Effector memory CD8-positive, alpha-beta T cell (primary cell): ENCODE results near the gene POLR1H.
A peak's percentile ranks its signal among the peaks of the same experiment; 100 is the strongest.

Experiments used
- ATAC-seq: fragments of 150-1000 bp; cut with Tn5 transposase; replicated peaks from 2 replicates; pipeline ENCODE4 v1.10.0; 2021; ENCODE audit warnings: mild to moderate bottlenecking, moderate library complexity
- DNase-seq, 3 experiments: peaks; one replicate each; pipeline ENCODE4 v3.0.0; 2021
- H3K27ac Mint-ChIP-seq, 2 donors: one replicate each; pipeline ENCODE4 v1.8.0; 2022; ENCODE audit warnings: mild to moderate bottlenecking in 2 of 2, mixed read lengths in 2 of 2, moderate library complexity in 2 of 2
- H3K27me3 Mint-ChIP-seq, 2 donors: one replicate each; pipeline ENCODE4 v1.8.0; 2022; ENCODE audit warnings: mixed read lengths in 2 of 2
- H3K36me3 Mint-ChIP-seq: one replicate; pipeline ENCODE4 v1.8.0; 2022; ENCODE audit warnings: mild to moderate bottlenecking, moderate library complexity, mixed read lengths; ENCODE audit not compliant: insufficient read depth
- H3K4me1 Mint-ChIP-seq, 2 donors: one replicate each; pipeline ENCODE4 v1.8.0; 2022; ENCODE audit warnings: low read depth in 2 of 2, mixed read lengths in 2 of 2
- H3K4me3 Mint-ChIP-seq, 2 donors: one replicate each; pipeline ENCODE4 v1.8.0; 2022; ENCODE audit warnings: mild to moderate bottlenecking in 2 of 2, mixed read lengths in 2 of 2, moderate library complexity in 2 of 2
- H3K9me3 Mint-ChIP-seq, 2 donors: one replicate each; pipeline ENCODE4 v1.8.0; 2022; ENCODE audit warnings: mixed read lengths in 2 of 2

Gene POLR1H

DNA sequence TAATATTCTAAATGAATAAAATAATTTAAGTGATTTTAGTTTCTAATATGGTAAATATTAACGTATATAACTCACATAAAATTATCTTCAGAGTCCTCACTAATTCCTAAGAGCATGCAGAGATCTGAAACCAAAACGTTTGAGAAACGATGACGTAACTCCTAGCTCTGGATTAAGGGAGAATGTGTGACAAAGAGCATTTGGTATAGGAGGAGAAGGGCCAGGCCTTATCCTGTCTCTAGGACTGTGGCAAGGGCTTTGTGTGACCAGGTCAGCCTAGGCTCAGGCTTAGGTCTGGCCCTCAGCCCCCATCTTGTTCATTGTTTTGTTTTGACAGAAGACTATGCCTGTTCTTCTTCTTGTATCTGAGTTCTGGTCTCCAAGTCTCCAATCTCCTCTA lies 19.2 kb upstream of the POLR1H start:
- H3K9me3 Mint-ChIP-seq: no peaks in the 10 kb centered on the region
- H3K27me3 Mint-ChIP-seq: no peaks in the 10 kb centered on the region
- H3K4me1 Mint-ChIP-seq: peaks cover 0 to 10% of the 10 kb centered on the region in 2 donors
- H3K27ac Mint-ChIP-seq: no peak overlapping the region
- H3K4me3 Mint-ChIP-seq: no peak overlapping the region
- H3K36me3 Mint-ChIP-seq: no peaks in the 10 kb centered on the region
- no peak for ATAC-seq
- no peak for DNase-seq

DNA sequence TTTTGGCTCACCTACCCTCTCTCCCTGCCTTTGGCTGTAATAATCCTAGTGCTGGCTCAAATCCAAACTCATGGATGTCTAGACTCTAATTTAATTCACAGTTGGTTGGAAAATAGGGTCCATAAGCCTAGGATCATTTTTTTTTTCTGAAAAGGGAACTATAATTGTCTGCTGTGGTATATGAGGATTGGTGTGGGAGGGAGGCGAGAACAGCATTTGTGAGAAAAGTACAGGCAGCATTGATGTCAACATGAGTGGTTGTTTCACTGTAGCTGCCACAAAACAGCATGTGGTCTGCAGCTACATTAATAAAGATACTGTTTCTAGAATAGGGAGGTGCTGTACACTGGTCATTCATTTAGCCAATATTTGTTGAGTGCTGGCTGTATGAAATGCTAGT lies 18.6 kb upstream of the POLR1H start:
- no peaks in the 10 kb centered on the region for H3K27me3 Mint-ChIP-seq
- no peaks in the 10 kb centered on the region for H3K9me3 Mint-ChIP-seq
- H3K4me1 Mint-ChIP-seq: peaks cover 1 to 10% of the 10 kb centered on the region in 2 donors
- peaks cover 4% of the 10 kb centered on the region for H3K36me3 Mint-ChIP-seq
- DNase-seq (no peak), ATAC-seq (no peak)
- no peak overlapping the region for H3K4me3 Mint-ChIP-seq
- H3K27ac Mint-ChIP-seq: peak overlapping the region in 1 of 2 donors; percentile 5

DNA sequence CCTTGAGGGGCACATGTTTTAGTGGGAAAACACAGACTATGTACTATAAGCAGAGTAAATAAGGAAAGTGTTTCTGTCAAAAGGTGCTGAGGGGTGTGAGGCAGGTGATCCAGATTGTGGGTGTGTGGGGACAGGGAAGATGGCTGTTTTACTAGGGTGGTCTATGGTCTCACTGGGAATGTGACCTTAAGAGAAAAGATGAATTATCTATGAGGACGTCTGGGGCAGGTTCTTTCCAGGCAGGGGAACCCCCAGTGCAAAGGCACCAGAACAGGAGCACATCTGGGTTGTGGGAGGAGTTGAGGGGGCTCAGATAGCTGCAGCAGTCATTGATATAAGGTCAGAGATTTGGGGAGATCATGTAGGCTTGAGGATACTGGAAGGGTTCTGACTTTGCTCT lies 18.2 kb upstream of the POLR1H start:
- ATAC-seq (no peak), DNase-seq (no peak)
- peaks cover 4% of the 10 kb centered on the region for H3K36me3 Mint-ChIP-seq
- H3K27me3 Mint-ChIP-seq: no peaks in the 10 kb centered on the region
- H3K4me1 Mint-ChIP-seq: peaks cover 1 to 10% of the 10 kb centered on the region in 2 donors
- peak overlapping the region in 1 of 2 donors; percentile 5 for H3K27ac Mint-ChIP-seq
- no peaks in the 10 kb centered on the region for H3K9me3 Mint-ChIP-seq
- no peak overlapping the region for H3K4me3 Mint-ChIP-seq

DNA sequence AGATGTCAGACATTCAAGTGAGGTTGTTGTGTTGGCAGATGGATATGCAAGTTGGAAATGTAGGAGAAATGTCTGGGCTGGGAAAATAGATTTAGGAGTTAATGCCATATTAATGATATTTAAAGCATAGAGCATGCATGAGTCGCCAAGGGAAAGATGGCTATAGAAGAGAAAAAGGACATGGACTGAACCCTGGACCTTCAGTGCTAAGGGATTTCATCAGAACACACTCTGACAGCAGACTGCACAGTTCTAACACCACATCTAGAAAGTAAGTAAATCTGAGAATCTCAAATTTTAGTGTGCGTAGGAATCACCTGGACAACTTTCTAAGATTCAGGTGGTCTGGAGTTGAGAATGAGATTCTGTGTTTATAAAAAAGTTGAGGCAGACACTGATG lies 17.3 kb upstream of the POLR1H start:
- no peaks in the 10 kb centered on the region for H3K9me3 Mint-ChIP-seq
- peaks cover 1 to 10% of the 10 kb centered on the region in 2 donors for H3K4me1 Mint-ChIP-seq
- H3K27me3 Mint-ChIP-seq: no peaks in the 10 kb centered on the region
- DNase-seq: no peak
- H3K36me3 Mint-ChIP-seq: peaks cover 4% of the 10 kb centered on the region
- no peak overlapping the region for H3K27ac Mint-ChIP-seq
- ATAC-seq: no peak
- H3K4me3 Mint-ChIP-seq: no peak overlapping the region

DNA sequence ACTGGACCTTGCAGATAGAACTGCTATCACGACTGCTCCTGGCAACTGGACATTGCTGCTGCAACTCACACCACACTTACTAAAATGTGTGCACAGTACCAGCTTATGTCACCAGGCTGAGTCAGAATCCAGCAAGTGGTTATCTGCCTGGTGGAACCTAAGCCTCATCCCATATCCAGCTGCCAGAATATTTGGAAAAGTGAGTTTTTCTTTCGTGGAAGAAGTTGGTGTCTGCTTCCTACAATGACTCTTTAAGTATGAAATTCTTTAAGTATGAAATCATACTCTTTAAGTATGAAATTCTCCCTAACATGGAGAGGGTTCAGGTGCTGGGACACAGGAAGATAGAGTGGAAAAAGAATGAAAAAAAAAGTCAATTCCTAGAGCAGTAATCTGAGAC lies 16.4 kb upstream of the POLR1H start:
- Mint-ChIP-seq H3K27ac (no peak overlapping the region), H3K36me3 (peaks cover 4% of the 10 kb centered on the region), H3K27me3 (no peaks in the 10 kb centered on the region), H3K4me3 (no peak overlapping the region), H3K9me3 (no peaks in the 10 kb centered on the region), H3K4me1 (peaks cover 1 to 10% of the 10 kb centered on the region in 2 donors)
- DNase-seq (no peak), ATAC-seq (no peak)

DNA sequence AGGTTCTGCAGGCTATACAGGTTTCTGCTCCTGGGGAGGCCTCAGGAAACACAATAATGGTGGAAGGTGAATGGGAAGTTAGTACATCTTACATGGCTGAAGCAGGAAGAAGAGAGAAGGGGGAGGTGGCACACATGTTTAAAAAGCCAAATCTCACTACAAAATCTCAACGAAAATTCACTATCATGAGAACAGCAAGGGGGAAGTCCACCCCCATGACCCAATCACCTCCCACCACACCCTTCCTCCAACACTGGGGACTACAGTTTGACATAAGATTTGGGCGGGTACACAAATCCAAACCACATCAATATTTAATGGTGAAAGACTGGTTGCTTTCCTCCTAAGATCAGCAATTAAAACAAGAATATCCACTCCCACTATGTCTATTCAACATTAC lies 13.8 kb upstream of the POLR1H start:
- H3K4me1 Mint-ChIP-seq: peaks cover 5 to 9% of the 10 kb centered on the region in 2 donors
- H3K4me3 Mint-ChIP-seq: no peak overlapping the region
- H3K27me3 Mint-ChIP-seq: no peaks in the 10 kb centered on the region
- H3K9me3 Mint-ChIP-seq: no peaks in the 10 kb centered on the region
- DNase-seq (no peak), ATAC-seq (no peak)
- H3K27ac Mint-ChIP-seq: peak overlapping the region in 1 of 2 donors; percentile 20
- H3K36me3 Mint-ChIP-seq: peaks cover 4% of the 10 kb centered on the region

DNA sequence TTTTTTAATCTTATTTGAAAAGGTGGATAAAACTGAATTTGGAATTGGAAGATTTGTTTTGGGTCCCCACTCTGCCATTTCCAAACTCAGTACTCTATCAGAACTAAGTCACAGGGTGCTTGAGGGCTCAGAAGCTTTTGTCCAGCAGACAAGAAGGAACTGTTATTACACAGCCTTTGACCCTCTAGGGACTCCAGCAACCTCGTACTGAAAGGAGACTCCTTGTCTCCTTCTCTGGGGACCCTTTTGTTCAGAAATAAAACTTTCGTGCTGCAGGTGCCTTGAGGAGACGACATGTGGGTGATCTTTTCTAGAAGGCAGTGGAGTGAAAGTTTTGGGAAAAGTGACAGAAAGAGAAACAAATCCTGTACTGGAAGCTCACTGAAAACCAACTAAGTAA lies 7.4 kb upstream of the POLR1H start:
- no peak for ATAC-seq
- no peak for DNase-seq
- no peak overlapping the region for H3K4me3 Mint-ChIP-seq
- H3K36me3 Mint-ChIP-seq: peaks cover 13% of the 10 kb centered on the region
- no peak overlapping the region for H3K27ac Mint-ChIP-seq
- no peaks in the 10 kb centered on the region for H3K9me3 Mint-ChIP-seq
- H3K27me3 Mint-ChIP-seq: no peaks in the 10 kb centered on the region
- peaks cover 0 to 5% of the 10 kb centered on the region in 2 donors for H3K4me1 Mint-ChIP-seq

DNA sequence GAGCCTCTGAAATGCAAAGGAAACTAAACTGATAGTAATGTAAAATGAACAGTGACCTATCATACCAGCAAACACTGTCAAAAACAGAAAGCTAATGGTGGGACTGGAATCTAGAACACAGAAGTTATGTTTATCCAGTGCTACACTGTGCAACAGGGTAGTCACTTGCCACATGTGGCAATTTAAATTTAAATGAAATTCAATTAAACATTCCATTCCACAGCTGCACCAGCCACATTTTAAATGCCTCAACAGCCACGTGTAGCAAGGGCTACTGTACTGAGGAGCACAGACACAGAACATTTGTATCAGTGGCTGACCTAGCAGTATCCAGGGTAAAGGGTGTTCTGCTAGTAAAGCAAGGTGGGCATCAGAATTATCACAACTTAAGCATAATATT lies 5.6 kb upstream of the POLR1H start:
- Mint-ChIP-seq H3K4me3 (no peak overlapping the region), H3K27ac (no peak overlapping the region), H3K4me1 (peaks cover 3 to 7% of the 10 kb centered on the region in 2 donors), H3K27me3 (no peaks in the 10 kb centered on the region), H3K9me3 (no peaks in the 10 kb centered on the region), H3K36me3 (peaks cover 14% of the 10 kb centered on the region)
- DNase-seq (no peak), ATAC-seq (no peak)

DNA sequence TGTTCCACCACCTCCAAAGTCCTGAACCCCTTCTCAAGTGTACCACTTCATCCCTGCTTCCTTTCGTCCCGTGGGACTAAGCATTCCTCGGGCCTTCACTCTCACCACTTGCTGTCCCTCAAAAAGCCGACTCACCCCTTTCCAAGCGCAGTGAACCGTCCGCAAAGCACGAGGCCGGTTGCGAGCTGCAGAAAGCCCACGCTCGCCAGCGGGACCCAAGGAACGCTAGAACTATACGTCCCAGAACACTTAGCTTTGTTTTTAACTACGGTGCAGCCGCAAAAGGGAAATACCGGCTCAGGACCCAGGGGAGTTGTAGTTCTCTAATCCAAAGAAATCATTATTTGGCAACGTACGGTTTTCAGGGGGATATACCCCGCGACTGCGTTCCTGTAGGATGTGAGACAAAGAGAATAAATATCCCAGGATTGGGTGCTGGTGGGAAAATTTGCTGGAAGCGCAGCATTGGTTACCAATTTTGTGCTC lies 416 bp upstream of the POLR1H start:
- ATAC-seq: peak; percentile 33
- no peak for DNase-seq
- peaks cover 43% of the 10 kb centered on the region for H3K36me3 Mint-ChIP-seq

DNA sequence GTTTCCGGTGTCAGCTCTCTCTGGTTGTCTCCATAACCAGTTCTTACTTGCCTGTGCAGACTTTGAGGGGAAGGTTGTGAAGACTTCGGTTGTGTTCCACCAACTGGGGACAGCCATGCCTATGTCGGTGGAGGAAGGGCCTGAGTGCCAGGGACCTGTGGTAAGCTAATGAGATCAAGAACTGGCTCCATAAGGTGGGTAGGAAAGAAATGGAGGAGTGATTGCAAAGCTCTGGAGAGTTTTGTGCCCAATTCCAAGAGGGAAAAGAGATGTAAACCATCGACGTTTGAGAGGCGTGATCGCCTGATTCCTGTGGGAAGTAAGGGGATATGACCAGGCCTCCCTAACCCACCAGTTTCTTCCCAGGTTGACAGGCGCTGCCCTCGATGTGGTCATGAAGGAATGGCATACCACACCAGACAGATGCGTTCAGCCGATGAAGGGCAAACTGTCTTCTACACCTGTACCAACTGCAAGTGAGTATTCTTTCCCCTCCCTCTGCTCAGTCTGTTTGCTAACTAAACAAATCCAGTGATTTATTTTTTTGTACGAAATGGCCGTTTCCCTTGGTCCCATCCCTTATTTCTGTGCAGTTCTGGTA lies 893 bp downstream of the POLR1H start:
- Mint-ChIP-seq H3K27me3 (no peaks in the 10 kb centered on the region), H3K36me3 (peaks cover 43% of the 10 kb centered on the region), H3K27ac (peak overlapping the region; percentile 89 to 94), H3K4me3 (peak overlapping the region; percentile 90 to 92), H3K9me3 (no peaks in the 10 kb centered on the region), H3K4me1 (peaks cover 25 to 26% of the 10 kb centered on the region in 2 donors)
- DNase-seq (peak; percentile 20 to 47 (median 41)), ATAC-seq (peak; percentile 61)

More for the DNA sequence above, 416 bp upstream of the POLR1H start:
- peaks cover 14 to 16% of the 10 kb centered on the region in 2 donors for H3K4me1 Mint-ChIP-seq
- no peaks in the 10 kb centered on the region for H3K27me3 Mint-ChIP-seq
- H3K27ac Mint-ChIP-seq: peak overlapping the region; percentile 89 to 94
- no peaks in the 10 kb centered on the region for H3K9me3 Mint-ChIP-seq
- peak overlapping the region; percentile 90 to 92 for H3K4me3 Mint-ChIP-seq

DNA sequence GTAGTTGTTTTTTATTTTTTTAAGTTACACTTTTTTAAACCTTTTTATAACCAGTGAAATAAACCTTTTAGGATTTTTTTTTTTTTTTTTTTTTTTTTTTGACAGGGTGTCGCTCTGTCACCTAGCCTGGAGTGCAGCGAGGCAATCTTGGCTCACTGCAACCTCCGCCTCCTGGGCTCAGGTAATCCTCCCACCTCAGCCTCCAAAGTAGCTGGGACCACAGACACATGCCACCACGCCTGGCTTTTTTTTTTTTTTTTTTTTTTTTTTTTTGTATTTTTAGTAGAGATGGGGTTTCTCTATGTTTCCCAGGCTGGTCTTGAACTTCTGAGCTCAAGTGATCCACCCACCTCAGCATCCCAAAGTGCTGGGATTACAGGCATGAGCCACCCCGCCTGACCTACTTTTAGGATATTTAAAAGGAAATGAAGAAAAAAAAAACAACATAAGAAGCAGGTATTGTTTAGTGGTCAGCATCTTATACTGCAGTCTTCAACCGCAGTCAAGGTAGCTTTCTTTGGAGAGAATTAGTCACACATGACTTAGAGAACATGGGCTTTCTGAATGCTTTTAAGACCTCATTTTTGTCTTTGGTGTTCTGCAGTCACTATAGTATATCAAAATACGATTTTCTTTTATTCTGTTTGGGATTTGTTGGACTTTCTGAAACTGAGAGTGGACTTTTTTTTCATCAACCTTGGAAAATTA lies 1.6 kb downstream of the POLR1H start:
- Mint-ChIP-seq H3K27ac (peak overlapping the region; percentile 44 to 89), H3K9me3 (no peaks in the 10 kb centered on the region), H3K4me1 (peaks cover 29 to 32% of the 10 kb centered on the region in 2 donors), H3K27me3 (no peaks in the 10 kb centered on the region), H3K36me3 (peaks cover 44% of the 10 kb centered on the region), H3K4me3 (peak overlapping the region; percentile 90 to 92)
- no peak for ATAC-seq
- DNase-seq: no peak

DNA sequence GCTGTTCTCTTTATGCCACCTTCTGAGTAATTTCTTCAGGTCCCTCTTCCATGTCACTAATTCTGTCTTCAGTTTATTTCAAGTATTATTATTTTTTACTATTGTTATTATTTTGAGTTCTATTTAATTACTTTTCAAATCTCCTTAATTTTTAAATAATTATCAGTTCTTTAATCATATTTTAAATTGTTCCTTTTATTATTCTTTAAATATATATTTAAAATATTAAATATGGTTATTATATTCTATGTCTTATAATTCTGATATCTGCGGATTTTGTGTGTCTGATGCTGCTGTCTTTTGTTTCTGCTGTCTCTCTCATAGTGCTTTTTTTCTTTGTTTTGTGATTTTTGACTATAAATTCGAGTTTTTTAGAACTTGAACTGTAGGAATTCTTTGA lies 2.2 kb downstream of the POLR1H start:
- Mint-ChIP-seq H3K36me3 (peaks cover 47% of the 10 kb centered on the region), H3K4me3 (peak overlapping the region in 1 of 2 donors; percentile 25), H3K27ac (peak overlapping the region; percentile 44 to 89), H3K27me3 (no peaks in the 10 kb centered on the region), H3K4me1 (peaks cover 36 to 39% of the 10 kb centered on the region in 2 donors), H3K9me3 (no peaks in the 10 kb centered on the region)
- ATAC-seq (no peak), DNase-seq (no peak)

DNA sequence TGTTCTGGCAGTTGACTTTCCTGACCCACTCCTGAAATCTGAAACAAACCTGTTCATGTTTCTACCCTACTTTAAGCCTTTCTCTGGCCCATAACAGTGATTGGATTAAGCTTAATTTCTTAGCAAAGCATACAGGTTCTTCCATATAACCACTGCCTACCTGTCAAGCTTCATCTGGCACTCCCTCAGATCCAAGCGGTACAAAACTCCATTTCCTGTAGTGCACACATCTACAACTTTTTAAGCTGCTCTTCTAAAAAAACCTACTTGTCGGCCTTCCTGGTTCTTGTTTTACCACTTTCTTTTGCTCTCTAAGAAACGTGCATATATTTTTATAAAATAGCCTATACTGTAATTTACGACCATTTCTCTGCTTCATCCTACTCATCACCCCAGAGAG lies 5.0 kb downstream of the POLR1H start:
- ATAC-seq: no peak

More for the DNA sequence above, 5.0 kb downstream of the POLR1H start:
- Mint-ChIP-seq H3K27me3 (peaks cover 11 to 13% of the 10 kb centered on the region in 2 donors), H3K9me3 (no peaks in the 10 kb centered on the region), H3K4me3 (peak overlapping the region; percentile 83 to 95), H3K27ac (peak overlapping the region; percentile 96 to 99), H3K4me1 (peaks cover 43 to 48% of the 10 kb centered on the region in 2 donors), H3K36me3 (peaks cover 64% of the 10 kb centered on the region)
- no peak for DNase-seq
